ENCODE measurements around the gene ARRB2.

ARRB2 gene

DNA sequence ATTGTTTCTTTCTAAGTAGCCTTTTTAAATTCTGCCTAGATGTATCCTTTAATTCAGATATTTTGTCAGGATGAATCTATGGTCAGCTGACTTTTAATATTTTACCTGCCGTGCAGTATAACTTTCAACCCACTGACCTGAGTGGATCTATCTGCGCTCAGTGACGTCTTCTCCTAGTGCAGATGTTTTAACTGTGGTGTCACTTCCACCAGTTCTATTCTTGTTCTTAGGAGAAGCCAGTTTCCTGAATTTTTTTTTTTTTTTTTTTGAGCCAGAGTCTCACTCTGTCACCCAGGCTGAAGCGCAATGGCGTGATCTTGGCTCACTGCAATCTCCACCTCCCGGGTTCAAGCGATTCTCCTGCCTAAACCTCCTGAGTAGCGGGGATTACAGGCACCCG, 56.3 kb downstream of the ARRB2 start:
- DNase-seq: no peak

DNA sequence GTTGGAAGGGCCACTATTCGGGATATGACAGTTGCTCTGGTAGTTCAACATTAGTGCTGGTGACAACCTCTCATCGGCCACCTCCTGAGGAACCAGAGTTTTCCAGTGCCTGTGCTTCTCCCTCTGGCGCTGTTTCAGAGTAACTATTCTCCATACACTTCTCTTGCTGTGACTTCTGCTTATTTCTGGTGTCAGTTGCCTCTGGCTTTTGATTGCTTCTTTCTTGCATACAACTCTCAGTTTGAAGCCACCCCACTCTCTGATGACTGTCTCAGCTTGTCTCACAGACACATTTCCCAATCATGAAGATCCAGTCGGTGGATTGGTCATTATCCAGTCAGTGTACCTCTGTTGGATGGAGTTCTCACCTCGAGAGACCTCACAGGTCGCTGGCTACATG, 57.9 kb downstream of the ARRB2 start:
- no peak for DNase-seq

DNA sequence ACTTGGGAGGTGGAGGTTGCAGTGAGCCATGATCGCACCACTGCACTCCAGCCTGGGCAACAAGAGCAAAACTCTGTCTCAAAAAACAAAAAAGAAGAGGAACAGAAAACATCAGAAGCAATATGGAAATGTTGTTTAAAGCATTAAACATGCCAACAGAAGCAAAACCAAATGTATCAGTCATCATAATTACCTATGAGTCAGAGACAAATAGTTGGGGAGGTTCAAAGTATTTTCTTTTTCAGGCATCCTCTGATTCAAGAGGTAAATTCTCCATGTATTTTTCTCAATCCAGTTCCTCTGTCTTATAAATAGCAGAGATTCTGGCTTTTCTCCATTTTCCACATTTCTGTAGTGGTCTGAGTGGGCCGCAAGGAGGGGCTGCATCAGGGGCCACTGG, 59.2 kb downstream of the ARRB2 start:
- DNase-seq: no peak

All from GDM1 (cell line).